ENCODE results near the gene COBL.

COBL gene

DNA sequence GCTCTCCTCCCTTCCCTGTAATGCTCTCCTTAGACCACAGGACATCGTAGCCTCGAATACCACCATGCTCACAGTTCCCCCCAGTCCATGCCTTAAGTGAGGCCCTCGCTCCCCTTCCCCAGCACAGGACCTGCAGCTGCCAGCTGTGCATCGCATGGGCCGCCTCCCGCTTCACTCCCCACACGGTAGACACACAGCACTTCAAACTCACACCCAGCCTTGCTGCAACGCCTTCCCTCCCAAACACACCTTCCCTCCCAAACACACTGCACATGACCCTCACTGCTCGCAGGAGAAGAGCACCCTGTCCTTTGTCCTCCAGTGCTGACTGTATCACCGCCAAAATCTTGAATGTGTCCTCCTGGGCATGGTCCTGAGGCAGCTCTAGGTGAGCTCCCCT is 42.6 kb downstream of the COBL start:
- DNase-seq (ENCODE audit: low spot score) = no peak

GRCh38 chr7:51273360-51273759 is 43.2 kb downstream of the COBL start:
- DNase-seq (ENCODE audit: low spot score) = no peak

GRCh38 chr7:51270965-51271364 is 45.6 kb downstream of the COBL start:
- DNase-seq (ENCODE audit: low spot score) = no peak

DNA sequence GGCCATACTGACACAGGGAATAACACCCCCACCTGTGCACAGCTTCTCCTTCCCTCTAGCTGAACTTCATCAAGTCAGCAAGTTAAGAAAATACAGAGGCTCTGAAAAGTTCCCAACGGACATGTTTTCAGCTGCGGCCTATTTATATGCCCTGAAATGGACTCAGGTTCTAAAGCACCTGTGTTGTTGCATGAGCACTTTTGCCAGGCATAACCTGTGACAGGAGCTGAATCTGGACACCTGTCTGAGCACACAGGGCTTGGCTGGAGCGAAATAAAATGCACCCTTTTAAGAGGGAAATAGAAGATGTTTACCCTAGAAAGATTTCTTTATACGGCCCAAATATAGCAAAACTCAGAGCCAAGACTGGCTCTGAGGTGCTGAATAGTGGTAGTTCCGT is 46.7 kb downstream of the COBL start:
- DNase-seq (ENCODE audit: low spot score) = no peak

- DNase-seq (ENCODE audit: low spot score) = no peak
These were observed 47.3 kb downstream of the COBL start for GRCh38 chr7:51269321-51269720.

- no peak for DNase-seq (ENCODE audit: low spot score)
These were observed 47.8 kb downstream of the COBL start for GRCh38 chr7:51268859-51269258.

GRCh38 chr7:51267169-51267568 is 49.4 kb downstream of the COBL start:
- no peak for DNase-seq (ENCODE audit: low spot score)

DNA sequence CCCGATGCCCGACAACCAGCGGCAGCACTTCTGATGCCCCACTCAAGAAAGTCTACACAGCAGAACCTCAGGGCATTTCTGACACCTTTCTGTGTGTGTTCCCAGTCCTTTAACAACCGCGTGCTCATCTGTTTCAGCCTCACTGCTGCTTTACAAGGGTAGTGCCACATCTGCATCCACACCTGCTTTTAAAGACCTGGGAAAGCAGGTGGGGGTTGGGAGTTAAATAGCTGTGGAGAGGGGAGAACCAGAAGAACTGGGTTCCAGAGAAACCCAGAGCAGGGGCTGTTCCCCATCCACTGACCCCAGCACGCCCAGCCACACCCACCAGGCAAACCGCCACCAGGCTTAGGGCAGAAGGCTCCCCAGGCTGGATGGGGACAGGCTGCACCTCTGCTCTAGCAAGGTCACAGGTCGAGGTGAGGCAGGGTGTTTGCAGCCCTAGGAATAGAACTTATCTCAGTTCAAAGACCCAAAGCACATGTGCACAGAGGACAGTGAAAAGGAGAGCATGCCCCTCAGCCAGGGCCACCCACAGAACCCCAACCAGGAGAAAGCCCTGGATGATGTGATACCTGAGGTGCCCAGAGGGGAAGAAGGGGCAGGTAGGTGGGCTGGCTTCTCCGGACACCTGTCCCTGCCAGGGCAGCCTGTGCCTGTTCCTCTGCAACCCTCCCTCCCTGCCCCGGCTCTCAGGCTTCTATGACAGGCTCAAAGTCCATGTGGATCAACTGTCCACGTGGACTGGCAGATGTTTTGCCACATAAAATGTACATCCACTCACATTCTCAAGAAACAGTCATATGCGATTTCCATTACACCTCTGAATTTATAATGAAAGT is 51.3 kb downstream of the COBL start:
- DNase-seq (ENCODE audit: low spot score) = no peak

- DNase-seq (ENCODE audit: low spot score) = no peak
These were observed 52.8 kb downstream of the COBL start for GRCh38 chr7:51263631-51264484.

DNA sequence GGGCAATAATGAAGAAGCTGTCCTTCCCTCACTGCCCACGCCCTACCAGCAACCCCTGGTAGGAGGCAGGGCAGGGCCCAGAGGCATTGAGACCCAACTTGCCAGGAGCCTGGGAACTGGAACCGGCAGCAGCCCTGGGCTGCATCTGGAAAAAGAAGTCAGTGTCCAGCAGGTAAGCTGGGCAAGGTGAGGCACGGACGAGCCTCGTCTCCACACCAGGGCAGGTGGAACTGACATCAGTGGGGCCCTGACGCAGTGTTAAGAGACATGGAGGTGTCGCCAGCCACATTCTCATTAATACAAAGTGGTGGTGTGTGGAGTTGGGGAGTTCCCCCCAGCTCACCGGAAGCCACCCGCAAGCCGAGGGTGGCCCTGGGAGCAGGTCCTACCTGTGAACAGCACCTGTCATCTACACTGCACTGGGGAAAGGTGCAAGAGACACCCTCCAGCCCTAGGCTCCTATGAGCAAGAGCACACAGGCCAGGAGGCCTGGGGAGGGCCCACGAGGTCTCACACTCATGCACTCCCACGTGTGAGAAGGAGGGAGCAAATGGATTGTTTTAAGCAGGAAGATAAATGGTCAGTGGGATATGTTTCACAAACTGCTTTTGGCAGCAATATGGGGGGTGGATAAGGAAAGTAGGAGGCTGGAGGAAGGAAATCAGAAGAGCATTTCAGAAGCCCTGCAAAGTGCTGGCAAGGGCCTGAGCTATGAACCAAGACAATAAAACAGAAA is 53.6 kb downstream of the COBL start:
- DNase-seq (ENCODE audit: low spot score) = no peak

GRCh38 chr7:51261950-51262795 is 54.4 kb downstream of the COBL start:
- no peak for DNase-seq (ENCODE audit: low spot score)

DNA sequence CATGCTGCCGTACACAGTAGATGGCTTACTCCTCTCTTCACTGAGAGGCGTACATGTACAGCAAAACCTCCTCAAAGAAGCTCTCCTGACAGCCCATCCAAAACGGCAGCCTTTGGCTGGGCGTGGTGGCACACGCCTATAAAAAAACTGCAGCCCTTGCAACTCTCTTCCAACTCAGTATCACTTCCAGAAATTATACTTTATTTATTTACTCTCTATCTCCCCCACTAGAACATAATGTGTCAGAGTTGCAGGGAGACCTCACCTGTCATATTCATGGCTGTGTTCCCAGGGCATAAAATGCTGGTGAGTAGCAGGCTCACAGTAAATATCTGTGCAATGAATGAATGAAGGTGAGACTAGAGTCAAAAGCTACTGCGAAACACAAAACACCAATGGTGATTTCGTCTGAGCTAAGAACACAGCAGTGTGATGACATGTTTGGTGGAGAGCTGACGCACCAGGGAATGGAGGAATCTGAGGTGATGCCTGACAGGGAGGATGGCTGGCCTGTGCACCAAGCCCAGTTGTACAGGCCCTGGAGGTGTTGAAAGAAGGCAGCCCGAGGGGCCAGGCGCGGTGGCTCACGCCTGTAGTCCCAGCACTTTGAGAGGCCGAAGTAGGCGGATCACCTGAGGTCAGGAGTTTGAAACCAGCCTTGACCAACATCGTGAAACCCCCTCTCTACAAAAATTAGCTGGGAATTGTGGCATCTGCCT is 55.3 kb downstream of the COBL start:
- no peak for DNase-seq (ENCODE audit: low spot score)

DNA sequence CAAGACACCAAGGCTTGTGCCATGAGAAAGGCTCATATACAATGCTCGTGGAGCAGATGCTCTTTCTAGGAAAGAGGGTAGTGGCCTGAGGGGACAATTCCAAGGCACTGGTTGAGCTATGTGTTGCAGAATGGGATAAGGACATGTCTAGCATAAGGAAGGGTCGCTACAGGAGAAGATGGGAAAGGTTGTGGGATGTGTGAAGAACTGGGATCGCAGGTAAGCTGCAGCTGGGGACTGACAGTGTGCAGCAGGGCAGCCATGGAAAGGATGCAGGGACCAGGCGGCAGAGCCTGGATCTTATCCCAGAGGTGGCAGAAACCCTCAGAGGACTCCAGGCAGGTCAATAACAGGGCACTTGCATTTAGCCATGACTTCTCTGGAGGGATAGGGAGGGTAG is 56.1 kb downstream of the COBL start:
- no peak for DNase-seq (ENCODE audit: low spot score)

DNA sequence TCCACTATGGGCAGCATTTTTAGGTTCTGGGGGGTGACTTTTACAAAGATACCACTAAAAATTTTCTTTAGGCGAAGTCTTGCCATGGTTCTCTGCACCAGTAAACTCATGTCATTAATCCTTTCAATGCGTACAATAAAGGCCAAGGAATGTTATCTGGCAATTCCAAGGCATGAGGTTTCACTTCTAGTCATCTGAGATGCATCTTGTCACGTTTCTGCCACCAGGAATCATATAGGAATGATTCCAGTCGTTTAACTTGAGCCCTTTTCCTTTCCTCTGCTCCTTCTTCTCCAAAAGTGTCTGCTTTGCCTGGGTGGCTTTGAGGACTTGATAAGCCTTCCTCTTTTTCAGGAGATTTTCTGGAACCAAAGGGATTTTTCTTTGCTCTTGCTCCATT is 56.8 kb downstream of the COBL start:
- no peak for DNase-seq (ENCODE audit: low spot score)

DNA sequence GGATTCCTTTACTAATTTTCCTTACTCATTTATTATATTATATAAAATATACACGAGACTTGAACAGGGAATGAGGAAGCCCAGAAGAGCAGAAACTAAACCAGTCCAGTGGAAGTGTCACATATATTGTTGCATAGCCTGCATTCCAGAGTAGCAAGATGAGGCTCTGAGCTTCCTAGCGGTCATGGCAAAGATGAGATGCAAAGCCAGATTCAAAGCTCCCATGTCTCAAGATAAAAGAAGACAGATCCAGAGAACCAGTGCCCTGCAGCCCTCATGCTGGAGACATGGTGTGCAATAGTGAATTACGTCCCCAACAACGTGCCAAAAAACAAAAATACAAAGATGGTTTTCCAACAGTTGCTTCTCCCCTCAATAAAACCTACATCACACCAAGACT is 59.7 kb downstream of the COBL start:
- no peak for DNase-seq (ENCODE audit: low spot score)

- no peak for DNase-seq (ENCODE audit: low spot score)
These were observed 60.3 kb downstream of the COBL start for GRCh38 chr7:51256209-51256781.

DNA sequence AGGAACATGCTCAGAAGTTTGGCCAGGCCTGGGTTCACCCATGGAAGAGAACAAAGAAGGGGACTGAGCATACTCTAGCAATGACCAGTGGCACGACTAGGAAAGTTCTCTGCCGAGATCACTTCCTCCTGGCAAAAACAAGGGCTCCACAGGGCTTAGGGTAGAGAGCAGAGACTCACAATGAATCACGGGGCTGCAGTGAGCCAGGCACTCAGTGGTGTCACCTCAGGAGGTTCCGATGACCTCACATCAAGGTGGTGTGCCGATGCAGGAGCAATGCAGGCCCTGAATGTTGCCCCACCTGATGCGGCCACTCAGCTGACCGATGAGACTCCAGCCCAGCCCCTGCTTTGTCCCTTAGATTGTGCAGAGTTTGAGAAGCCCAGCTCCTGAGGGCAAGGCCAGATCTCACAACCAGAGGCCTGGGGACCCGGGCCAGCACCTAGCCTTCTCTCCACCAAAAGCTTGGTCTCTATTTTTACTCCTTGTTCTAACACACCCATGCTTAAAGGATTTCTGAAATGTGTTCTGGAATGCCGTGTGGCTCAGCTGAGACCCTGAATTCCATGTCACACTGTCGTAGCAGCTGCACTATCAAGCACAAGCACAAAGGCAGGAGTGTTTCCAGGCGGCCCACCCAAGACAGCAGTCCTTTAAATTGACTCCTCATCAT is 60.9 kb downstream of the COBL start:
- DNase-seq (ENCODE audit: low spot score) = no peak

GRCh38 chr7:51255036-51255435 is 61.6 kb downstream of the COBL start:
- no peak for DNase-seq (ENCODE audit: low spot score)

- DNase-seq (ENCODE audit: low spot score) = no peak
These were observed 63.5 kb downstream of the COBL start for GRCh38 chr7:51253157-51253556.

GRCh38 chr7:51251290-51251689 is 65.3 kb downstream of the COBL start:
- DNase-seq (ENCODE audit: low spot score) = no peak
